Loucy (cell line): ENCODE measurements around the gene ANAPC5.

ENCODE experiments used
- EZH2phosphoT487 ChIP-seq: fragments of 200-600 bp; IDR thresholded peaks from 2 replicates; pipeline ENCODE4 v1.6.1; 2018; ENCODE audit warnings: antibody characterized with exemption, mild to moderate bottlenecking, moderate library complexity, borderline replicate concordance
- TF ChIP-seq, protein P1 (sequence below): fragments of 200-600 bp; sonication (generic); conservative IDR thresholded peaks from 2 replicates; pipeline ENCODE4 v1.5.1; 2014; ENCODE audit warnings: mild to moderate bottlenecking, antibody characterized with exemption, low read length

DNA sequence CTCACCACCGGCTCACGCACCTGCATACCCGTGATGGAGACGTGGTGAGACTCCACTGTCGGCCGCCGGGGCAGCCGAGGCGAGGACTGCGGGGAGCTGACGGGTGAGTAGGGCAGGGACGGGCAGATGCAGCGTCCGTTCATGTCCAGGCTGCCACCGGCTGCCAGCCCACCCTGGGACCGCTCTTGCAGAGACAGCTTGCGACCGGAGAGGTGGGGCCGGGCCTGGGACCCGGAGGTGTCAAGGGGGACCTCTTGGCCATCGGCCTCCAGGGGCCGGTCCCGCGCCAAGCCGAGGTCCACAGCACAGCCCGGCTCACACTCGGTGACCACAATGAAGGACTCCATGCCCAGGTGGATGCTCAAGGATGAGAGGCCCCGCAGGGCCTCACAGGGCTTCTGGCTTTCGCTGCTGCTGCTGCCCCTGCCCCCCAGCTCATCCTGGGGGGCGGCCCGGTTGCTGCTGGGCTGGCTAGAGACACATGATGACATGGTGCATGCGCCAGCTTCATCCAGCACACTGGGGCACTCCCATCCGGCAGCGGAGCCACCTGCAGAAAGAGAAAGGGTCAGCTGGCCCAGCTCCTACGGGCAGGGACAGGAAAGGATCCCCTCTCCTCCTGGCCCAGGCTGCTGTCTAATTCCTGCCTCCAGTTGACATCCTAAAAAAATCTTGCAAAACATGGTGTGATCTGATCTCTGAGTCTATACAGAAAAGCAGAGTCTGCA lies 78.0 kb downstream of the ANAPC5 start:
- TF ChIP-seq, protein P1, sequence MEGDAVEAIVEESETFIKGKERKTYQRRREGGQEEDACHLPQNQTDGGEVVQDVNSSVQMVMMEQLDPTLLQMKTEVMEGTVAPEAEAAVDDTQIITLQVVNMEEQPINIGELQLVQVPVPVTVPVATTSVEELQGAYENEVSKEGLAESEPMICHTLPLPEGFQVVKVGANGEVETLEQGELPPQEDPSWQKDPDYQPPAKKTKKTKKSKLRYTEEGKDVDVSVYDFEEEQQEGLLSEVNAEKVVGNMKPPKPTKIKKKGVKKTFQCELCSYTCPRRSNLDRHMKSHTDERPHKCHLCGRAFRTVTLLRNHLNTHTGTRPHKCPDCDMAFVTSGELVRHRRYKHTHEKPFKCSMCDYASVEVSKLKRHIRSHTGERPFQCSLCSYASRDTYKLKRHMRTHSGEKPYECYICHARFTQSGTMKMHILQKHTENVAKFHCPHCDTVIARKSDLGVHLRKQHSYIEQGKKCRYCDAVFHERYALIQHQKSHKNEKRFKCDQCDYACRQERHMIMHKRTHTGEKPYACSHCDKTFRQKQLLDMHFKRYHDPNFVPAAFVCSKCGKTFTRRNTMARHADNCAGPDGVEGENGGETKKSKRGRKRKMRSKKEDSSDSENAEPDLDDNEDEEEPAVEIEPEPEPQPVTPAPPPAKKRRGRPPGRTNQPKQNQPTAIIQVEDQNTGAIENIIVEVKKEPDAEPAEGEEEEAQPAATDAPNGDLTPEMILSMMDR: no peak
- TF ChIP-seq EZH2phosphoT487: no peak
